Measurements from ENCODE around the gene PRRT1.

Gene PRRT1

GRCh38 chr6:32112431-32112980, 39.2 kb downstream of the PRRT1 start:
- H2AFZ ChIP-seq (ENCODE audit: low read depth, low read length, severe bottlenecking), result no peak overlapping the region
- no peaks in the 10 kb centered on the region for H3K9me2 ChIP-seq (replicated peaks; ENCODE audit: insufficient read depth, low read length)
- TF ChIP-seq, protein P1, sequence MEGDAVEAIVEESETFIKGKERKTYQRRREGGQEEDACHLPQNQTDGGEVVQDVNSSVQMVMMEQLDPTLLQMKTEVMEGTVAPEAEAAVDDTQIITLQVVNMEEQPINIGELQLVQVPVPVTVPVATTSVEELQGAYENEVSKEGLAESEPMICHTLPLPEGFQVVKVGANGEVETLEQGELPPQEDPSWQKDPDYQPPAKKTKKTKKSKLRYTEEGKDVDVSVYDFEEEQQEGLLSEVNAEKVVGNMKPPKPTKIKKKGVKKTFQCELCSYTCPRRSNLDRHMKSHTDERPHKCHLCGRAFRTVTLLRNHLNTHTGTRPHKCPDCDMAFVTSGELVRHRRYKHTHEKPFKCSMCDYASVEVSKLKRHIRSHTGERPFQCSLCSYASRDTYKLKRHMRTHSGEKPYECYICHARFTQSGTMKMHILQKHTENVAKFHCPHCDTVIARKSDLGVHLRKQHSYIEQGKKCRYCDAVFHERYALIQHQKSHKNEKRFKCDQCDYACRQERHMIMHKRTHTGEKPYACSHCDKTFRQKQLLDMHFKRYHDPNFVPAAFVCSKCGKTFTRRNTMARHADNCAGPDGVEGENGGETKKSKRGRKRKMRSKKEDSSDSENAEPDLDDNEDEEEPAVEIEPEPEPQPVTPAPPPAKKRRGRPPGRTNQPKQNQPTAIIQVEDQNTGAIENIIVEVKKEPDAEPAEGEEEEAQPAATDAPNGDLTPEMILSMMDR (IDR thresholded peaks at IDR 0.05; ENCODE audit: insufficient read depth, low read length, poor library complexity, severe bottlenecking), result no peak
- TF ChIP-seq EZH2phosphoT487 (conservative IDR thresholded peaks at IDR 0.05; ENCODE audit: low read length), result no peak
- no peaks in the 10 kb centered on the region for H3K36me3 ChIP-seq (ENCODE audit: low read length)
- H3K4me2 ChIP-seq (ENCODE audit: low read depth, low read length, poor library complexity, severe bottlenecking), result no peak overlapping the region
- H3F3A ChIP-seq (ENCODE audit: insufficient read depth), result no peaks in the 10 kb centered on the region
- no peak overlapping the region for H3K9ac ChIP-seq (ENCODE audit: low read length)
- no peak overlapping the region for H3K27ac ChIP-seq (ENCODE audit: low read depth, low read length)
- H3K79me2 ChIP-seq (ENCODE audit: insufficient read depth, low read length), result no peaks in the 10 kb centered on the region
- no peaks in the 10 kb centered on the region for H3K9me3 ChIP-seq (ENCODE audit: insufficient read depth, low read length)
- no peaks in the 10 kb centered on the region for H3K27me3 ChIP-seq (ENCODE audit: low read length)
- no peaks in the 10 kb centered on the region for H4K20me1 ChIP-seq (ENCODE audit: low read depth, low read length)
- no peak overlapping the region for H3K4me3 ChIP-seq (ENCODE audit: insufficient read depth, low read length, poor library complexity, severe bottlenecking)

- Histone ChIP-seq H3K4me3 (ENCODE audit: insufficient read depth, low read length, poor library complexity, severe bottlenecking) (no peak overlapping the region), H3K9ac (ENCODE audit: low read length) (no peak overlapping the region), H3K4me2 (ENCODE audit: low read depth, low read length, poor library complexity, severe bottlenecking) (no peak overlapping the region), H3K27ac (ENCODE audit: low read depth, low read length) (no peak overlapping the region), H3K36me3 (ENCODE audit: low read length) (no peaks in the 10 kb centered on the region), H3K79me2 (ENCODE audit: insufficient read depth, low read length) (no peaks in the 10 kb centered on the region), H2AFZ (ENCODE audit: low read depth, low read length, severe bottlenecking) (no peak overlapping the region), H3F3A (ENCODE audit: insufficient read depth) (no peaks in the 10 kb centered on the region), H3K27me3 (ENCODE audit: low read length) (no peaks in the 10 kb centered on the region), H3K9me3 (ENCODE audit: insufficient read depth, low read length) (no peaks in the 10 kb centered on the region), H3K9me2 (replicated peaks; ENCODE audit: insufficient read depth, low read length) (no peaks in the 10 kb centered on the region), H4K20me1 (ENCODE audit: low read depth, low read length) (no peaks in the 10 kb centered on the region)
- no peak for TF ChIP-seq EZH2phosphoT487 (conservative IDR thresholded peaks at IDR 0.05; ENCODE audit: low read length)
- TF ChIP-seq, protein P1 (IDR thresholded peaks at IDR 0.05; ENCODE audit: insufficient read depth, low read length, poor library complexity, severe bottlenecking), result no peak
Measured at GRCh38 chr6:32111424-32112066, 40.2 kb downstream of the PRRT1 start.

DNA sequence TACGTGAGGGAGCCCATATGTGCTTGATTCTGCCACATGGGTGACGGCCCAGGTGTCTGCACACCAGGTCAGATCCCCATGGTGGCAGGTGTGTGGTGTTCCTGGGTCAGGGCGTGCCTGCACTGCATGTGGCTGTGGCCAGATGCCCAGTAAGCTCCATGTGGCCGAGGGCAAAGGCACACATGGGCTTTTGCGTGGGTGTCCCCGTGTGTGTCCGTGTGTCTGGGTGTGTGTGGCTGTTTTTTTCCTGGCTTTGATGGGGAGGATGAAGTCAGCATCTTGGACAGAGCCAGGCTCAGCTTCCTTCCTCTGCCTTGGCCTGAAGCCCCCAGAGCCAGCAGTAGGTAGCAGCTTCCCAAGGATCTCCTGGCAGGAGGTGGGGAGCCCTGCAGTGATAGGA, 41.1 kb downstream of the PRRT1 start:
- no peaks in the 10 kb centered on the region for H3K9me3 ChIP-seq (ENCODE audit: insufficient read depth, low read length)
- no peaks in the 10 kb centered on the region for H3K27me3 ChIP-seq (ENCODE audit: low read length)
- H3F3A ChIP-seq (ENCODE audit: insufficient read depth), result no peaks in the 10 kb centered on the region
- no peak overlapping the region for H2AFZ ChIP-seq (ENCODE audit: low read depth, low read length, severe bottlenecking)
- no peak overlapping the region for H3K27ac ChIP-seq (ENCODE audit: low read depth, low read length)
- H4K20me1 ChIP-seq (ENCODE audit: low read depth, low read length), result no peaks in the 10 kb centered on the region
- no peak overlapping the region for H3K9ac ChIP-seq (ENCODE audit: low read length)
- H3K79me2 ChIP-seq (ENCODE audit: insufficient read depth, low read length), result no peaks in the 10 kb centered on the region
- no peak overlapping the region for H3K4me2 ChIP-seq (ENCODE audit: low read depth, low read length, poor library complexity, severe bottlenecking)
- no peaks in the 10 kb centered on the region for H3K9me2 ChIP-seq (replicated peaks; ENCODE audit: insufficient read depth, low read length)
- TF ChIP-seq, protein P1 (IDR thresholded peaks at IDR 0.05; ENCODE audit: insufficient read depth, low read length, poor library complexity, severe bottlenecking), result no peak
- no peak for TF ChIP-seq EZH2phosphoT487 (conservative IDR thresholded peaks at IDR 0.05; ENCODE audit: low read length)
- no peaks in the 10 kb centered on the region for H3K36me3 ChIP-seq (ENCODE audit: low read length)
- no peak overlapping the region for H3K4me3 ChIP-seq (ENCODE audit: insufficient read depth, low read length, poor library complexity, severe bottlenecking)

Data from SU-DHL-6 (cell line).